ENCODE results near the gene NR6A1.

- TF ChIP-seq, protein P1, sequence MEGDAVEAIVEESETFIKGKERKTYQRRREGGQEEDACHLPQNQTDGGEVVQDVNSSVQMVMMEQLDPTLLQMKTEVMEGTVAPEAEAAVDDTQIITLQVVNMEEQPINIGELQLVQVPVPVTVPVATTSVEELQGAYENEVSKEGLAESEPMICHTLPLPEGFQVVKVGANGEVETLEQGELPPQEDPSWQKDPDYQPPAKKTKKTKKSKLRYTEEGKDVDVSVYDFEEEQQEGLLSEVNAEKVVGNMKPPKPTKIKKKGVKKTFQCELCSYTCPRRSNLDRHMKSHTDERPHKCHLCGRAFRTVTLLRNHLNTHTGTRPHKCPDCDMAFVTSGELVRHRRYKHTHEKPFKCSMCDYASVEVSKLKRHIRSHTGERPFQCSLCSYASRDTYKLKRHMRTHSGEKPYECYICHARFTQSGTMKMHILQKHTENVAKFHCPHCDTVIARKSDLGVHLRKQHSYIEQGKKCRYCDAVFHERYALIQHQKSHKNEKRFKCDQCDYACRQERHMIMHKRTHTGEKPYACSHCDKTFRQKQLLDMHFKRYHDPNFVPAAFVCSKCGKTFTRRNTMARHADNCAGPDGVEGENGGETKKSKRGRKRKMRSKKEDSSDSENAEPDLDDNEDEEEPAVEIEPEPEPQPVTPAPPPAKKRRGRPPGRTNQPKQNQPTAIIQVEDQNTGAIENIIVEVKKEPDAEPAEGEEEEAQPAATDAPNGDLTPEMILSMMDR (IDR thresholded peaks at IDR 0.05): no peak
- TF ChIP-seq POLR2A (IDR thresholded peaks at IDR 0.05): no peak
Observed at GRCh38 chr9:124606027-124606426, 165.1 kb downstream of the NR6A1 start.
